HepG2 (cell line): Measurements from ENCODE around the gene TAF13. TPM values are rescaled to one million over a fixed set of nuclear protein-coding genes. Genes with fewer than 3 reads are reported as not detected.

Experiments used
- ATAC-seq: fragments of 200-7000 bp; cut with Tn5 transposase; 3 replicates; pipeline ENCODE4 v1.9.1; 2020; ENCODE audit warnings: mild to moderate bottlenecking, moderate library complexity
- BruUV-seq: library from RNA; stranded (reverse); fragments of 400-500 nt; replicated peaks from 2 replicates; lab custom pipeline; 2021; lab: Mats Ljungman, UMichigan
- CTCF ChIA-PET: fragments of 300-600 bp; formaldehyde crosslinking; extraction: SDS; loops from one replicate; lab custom pipeline; 2021; ENCODE audit warnings: low total read pairs, inconsistent platforms, low intra/inter-chr PET ratio; lab: Yijun Ruan, JAX
- POLR2A ChIA-PET: fragments of 350-600 bp; sonication (Branson Sonifier 250); formaldehyde crosslinking; loops from one replicate; lab custom pipeline; 2020; ENCODE audit warnings: antibody characterized with exemption, inconsistent platforms; lab: Yijun Ruan, JAX
- DNase-seq: peaks from one replicate; pipeline ENCODE4 v3.0.0-alpha.2; 2015; ENCODE audit warnings: low spot score
- FAIRE-seq: peaks from 3 replicates; lab custom pipeline; 2011; peaks lifted over from hg19 to GRCh38; lab: Jason Lieb, UNC
- H2AFZ ChIP-seq: one replicate; pipeline ENCODE4 v1.6.1; 2011; ENCODE audit warnings: low read length, inconsistent platforms
- H3K27ac ChIP-seq: fragments of 300-600 bp; 3 replicates; pipeline ENCODE4 v1.8.0; 2011; ENCODE audit warnings: mixed run types, mild to moderate bottlenecking, mixed read lengths, low read length, inconsistent platforms; ENCODE audit not compliant: insufficient read depth; ENCODE audit errors: extremely low read length
- H3K27me3 ChIP-seq, 2 experiments: fragments of 200-600 bp in 1 of 2; 2 replicates in 1 of 2; 3 replicates in 1 of 2; pipeline versions ENCODE4 v1.6.0 to v1.8.0; 2011; ENCODE audit warnings: low read length in 2 of 2, mild to moderate bottlenecking in 2 of 2, moderate library complexity in 2 of 2, inconsistent platforms in 1 of 2; ENCODE audit not compliant: insufficient read depth in 2 of 2, control insufficient read depth in 1 of 2
- H3K36me3 ChIP-seq, 2 experiments: fragments of 200-600 bp in 1 of 2; replicated peaks in 1 of 2; 2 replicates in 1 of 2; 3 replicates in 1 of 2; pipeline versions ENCODE4 v1.5.1 to v1.8.0; 2011; ENCODE audit warnings: low read length in 2 of 2, inconsistent platforms in 1 of 2; ENCODE audit not compliant: insufficient read depth in 2 of 2, control insufficient read depth in 1 of 2
- H3K4me1 ChIP-seq: 2 replicates; pipeline ENCODE4 v1.5.1; 2012; ENCODE audit warnings: low read length, inconsistent platforms; ENCODE audit not compliant: insufficient read depth
- H3K4me2 ChIP-seq: 2 replicates; pipeline ENCODE4 v1.6.0; 2011; ENCODE audit warnings: low read depth, low read length, inconsistent platforms
- H3K4me3 ChIP-seq, 3 experiments: fragments of 200-600 bp in 1 of 3; sonication (generic), shearing (Covaris generic) in 1 of 3; replicated peaks in 1 of 3; 2 replicates each; pipeline ENCODE4 v1.5.1; 2011 to 2016; ENCODE audit warnings: low read length in 3 of 3, inconsistent platforms in 2 of 3, low read depth in 2 of 3, mild to moderate bottlenecking in 2 of 3, control low read depth in 1 of 3, mixed read lengths in 1 of 3; ENCODE audit not compliant: insufficient read depth in 1 of 3
- H3K79me2 ChIP-seq: one replicate; pipeline ENCODE4 v1.6.1; 2011; ENCODE audit warnings: low read length, inconsistent platforms; ENCODE audit not compliant: insufficient read depth
- H3K9ac ChIP-seq: 2 replicates; pipeline ENCODE4 v1.6.0; 2011; ENCODE audit warnings: mild to moderate bottlenecking, low read depth, low read length, inconsistent platforms; ENCODE audit not compliant: insufficient read depth
- H3K9me3 ChIP-seq: 2 replicates; pipeline ENCODE4 v1.5.1; 2012; ENCODE audit warnings: mild to moderate bottlenecking, low read length
- H4K20me1 ChIP-seq: 2 replicates; pipeline ENCODE4 v1.6.0; 2011; ENCODE audit warnings: inconsistent platforms, mild to moderate bottlenecking, low read length, moderate library complexity; ENCODE audit not compliant: insufficient read depth
- ARNT ChIP-seq: fragments of 450-650 bp; IDR thresholded peaks from 2 replicates; pipeline ENCODE4 v1.6.1; 2017
- ATAD3A ChIP-seq: sonication (generic); formaldehyde crosslinking; IDR thresholded peaks from 2 replicates; pipeline ENCODE4 v1.4.0; 2020; ENCODE audit warnings: missing genetic modification reagents
- KLF12 ChIP-seq: sonication (generic); formaldehyde crosslinking; IDR thresholded peaks from 2 replicates; pipeline ENCODE4 v1.4.0; 2020; ENCODE audit warnings: missing genetic modification reagents, borderline replicate concordance
- MAX ChIP-seq: IDR thresholded peaks from 2 replicates; pipeline ENCODE4 v1.6.1; 2012; ENCODE audit warnings: inconsistent platforms
- SP1 ChIP-seq, 2 experiments: fragments of 450-650 bp in 1 of 2; sonication (generic) in 1 of 2; formaldehyde crosslinking in 1 of 2; IDR thresholded peaks; 2 replicates each; pipeline versions ENCODE4 v1.4.0 to v1.6.1; 2016 to 2020; ENCODE audit warnings: missing genetic modification reagents in 1 of 2
- THAP7 ChIP-seq: sonication (generic); formaldehyde crosslinking; IDR thresholded peaks from 2 replicates; pipeline ENCODE4 v1.8.1; 2023; ENCODE audit warnings: mild to moderate bottlenecking, missing genetic modification reagents
- WGBS: methylation state at CpG from one replicate; pipeline ENCODE4 v1.1.6; 2017; ENCODE audit warnings: low lambda C conversion rate; 5-methylcytosine and 5-hydroxymethylcytosine counted together
- in situ Hi-C: cut with HindIII; loops from 2 replicates; pipeline ENCODE4 v1.10.0; 2017; ENCODE audit warnings: low pct_unique_long_range_greater_than_20kb; ENCODE audit not compliant: extremely low pct_ligation_motif_present
- intact Hi-C: fragments of 100-400 bp; cut with micrococcal nuclease; formaldehyde crosslinking; loops from one replicate; pipeline ENCODE4 v1.10.0; 2022; ENCODE audit not compliant: unreplicated experiment
- polyA plus RNA-seq, 8 experiments: library from polyadenylated mRNA; depleted of rRNA in 3 of 8; stranded (reverse) in 7 of 8; unstranded in 1 of 8; fragments of >200 nt; fragmentation: Illumina TruSeq in 4 of 8; extraction: Trizol in 4 of 8; gene quantifications; 2 replicates each; pipeline versions ENCODE4 v1.2.1 to v1.2.3, GENCODE V29; 2011 to 2016; ENCODE audit warnings: low read depth in 4 of 8, missing spikeins in 1 of 8, mixed read lengths in 1 of 8; ENCODE audit not compliant: insufficient read depth in 1 of 8
- total RNA-seq, 5 experiments: library from RNA; depleted of rRNA; stranded (reverse); fragments of >200 nt; fragmentation: Illumina TruSeq; extraction: Trizol; gene quantifications; 2 replicates each; pipeline ENCODE4 v1.2.3, GENCODE V29; 2016; ENCODE audit warnings: low read depth in 1 of 5
- TF ChIP-seq, protein P1 (sequence below): sonication (generic); formaldehyde crosslinking; IDR thresholded peaks from 2 replicates; pipeline ENCODE4 v1.4.0; 2020; ENCODE audit warnings: mild to moderate bottlenecking, missing genetic modification reagents, borderline replicate concordance
- TF ChIP-seq, protein P2 (sequence below): sonication (generic); formaldehyde crosslinking; IDR thresholded peaks from 2 replicates; pipeline ENCODE4 v1.4.0; 2020; ENCODE audit warnings: missing genetic modification reagents, mild to moderate bottlenecking, borderline replicate concordance
- TF ChIP-seq, protein P3 (sequence below): sonication (generic); formaldehyde crosslinking; IDR thresholded peaks from 2 replicates; pipeline ENCODE4 v1.4.0; 2020; ENCODE audit warnings: missing genetic modification reagents

The TAF13 gene
- total and polyA plus RNA-seq, 2 of the 13 experiments (the other 11 are each of a cell fraction or from before 2014, with no cell fraction given) = 11.5 to 36.3 TPM

DNA sequence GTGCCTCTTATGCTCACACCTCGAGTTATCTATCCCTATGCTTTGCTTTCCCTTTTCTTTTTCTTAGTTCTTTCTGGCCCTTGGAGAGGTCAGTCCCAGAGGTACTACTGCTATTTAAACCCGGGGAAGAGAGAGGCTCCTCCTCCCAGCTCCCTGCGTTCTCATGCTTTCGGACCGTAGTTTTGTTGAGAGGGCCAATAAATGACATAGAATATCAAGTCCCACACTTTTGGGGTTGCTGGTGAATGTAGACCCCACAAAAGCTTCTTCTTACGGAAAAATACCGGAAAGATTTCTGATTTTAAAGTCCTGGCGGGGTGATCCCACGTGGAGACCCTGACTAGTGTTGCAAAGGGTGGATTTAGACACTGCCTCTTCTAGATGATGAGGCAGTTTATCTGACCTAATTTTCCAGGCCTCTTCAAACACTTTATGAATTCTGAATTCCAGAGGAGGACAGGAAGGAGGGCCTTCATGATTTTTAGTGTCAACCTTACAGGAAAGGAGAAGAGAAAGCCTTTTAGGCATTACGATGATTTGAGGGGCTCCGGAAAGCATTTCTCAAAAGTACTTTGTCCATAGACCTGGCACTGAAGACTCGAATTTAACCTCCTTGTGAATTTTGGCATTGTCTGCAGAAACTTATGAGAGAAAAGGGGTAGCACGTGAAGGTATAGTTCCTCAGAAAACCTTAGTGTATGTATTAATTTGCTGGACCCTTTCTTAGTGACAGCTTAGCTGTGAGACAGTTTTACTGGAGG, 15.5 kb upstream of the TAF13 start:
- peaks cover 25% of the 10 kb centered on the region for H3K79me2 ChIP-seq
- peak overlapping the region; percentile 83 to 86 (median 85) for H3K4me3 ChIP-seq
- peak; percentile 81 for ATAC-seq
- H3K4me1 ChIP-seq = peaks cover 30% of the 10 kb centered on the region
- CTCF ChIA-PET = interaction anchor here (2.9 kb wide), 1 partner anchor 9 kb away, joined by 15 read pairs; no protein-coding TSS in a partner anchor
- under 1% methylated on average over 13 of the region's 13 CpGs for WGBS
- H3K27ac ChIP-seq = peak overlapping the region; percentile 90
- intact Hi-C loops = loop anchor here (5.0 to 10.0 kb wide), 2 partner anchors 171 to 304 kb away; partner anchors contain the start of gene SORT1
- POLR2A ChIA-PET = interaction anchor here (1.0 to 5.3 kb wide), 12 partner anchors 9 to 335 kb away, joined by 3 to 117 read pairs (median 6); partner anchors contain the start of genes CLCC1, PSMA5, SARS1 and TAF13
- no peaks in the 10 kb centered on the region; a peak in 1 of 5 replicates for H3K27me3 ChIP-seq
- peaks cover 2 to 15% of the 10 kb centered on the region in 2 experiments; a peak in 3 of 5 replicates for H3K36me3 ChIP-seq
- peak; percentile 36 for DNase-seq
- peak overlapping the region; percentile 82 for H3K4me2 ChIP-seq
- no peaks in the 10 kb centered on the region for H4K20me1 ChIP-seq
- BruUV-seq = TSS peak; percentile 68
- H3K9me3 ChIP-seq = no peaks in the 10 kb centered on the region
- H3K9ac ChIP-seq = peak overlapping the region; percentile 80
- in situ Hi-C loops = no loop called here
- H2AFZ ChIP-seq = peak overlapping the region; percentile 20
- no peak for FAIRE-seq
- TF ChIP-seq MAX (no peak), SP1 (IDR thresholded peaks at IDR 0.05) (no peak), SP1 (CRISPR knock-in tag; IDR thresholded peaks at IDR 0.05) (no peak), ARNT (no peak), ATAD3A (CRISPR knock-in tag) (no peak), THAP7 (CRISPR knock-in tag) (no peak), KLF12 (CRISPR knock-in tag) (no peak)
- TF ChIP-seq, protein P1, sequence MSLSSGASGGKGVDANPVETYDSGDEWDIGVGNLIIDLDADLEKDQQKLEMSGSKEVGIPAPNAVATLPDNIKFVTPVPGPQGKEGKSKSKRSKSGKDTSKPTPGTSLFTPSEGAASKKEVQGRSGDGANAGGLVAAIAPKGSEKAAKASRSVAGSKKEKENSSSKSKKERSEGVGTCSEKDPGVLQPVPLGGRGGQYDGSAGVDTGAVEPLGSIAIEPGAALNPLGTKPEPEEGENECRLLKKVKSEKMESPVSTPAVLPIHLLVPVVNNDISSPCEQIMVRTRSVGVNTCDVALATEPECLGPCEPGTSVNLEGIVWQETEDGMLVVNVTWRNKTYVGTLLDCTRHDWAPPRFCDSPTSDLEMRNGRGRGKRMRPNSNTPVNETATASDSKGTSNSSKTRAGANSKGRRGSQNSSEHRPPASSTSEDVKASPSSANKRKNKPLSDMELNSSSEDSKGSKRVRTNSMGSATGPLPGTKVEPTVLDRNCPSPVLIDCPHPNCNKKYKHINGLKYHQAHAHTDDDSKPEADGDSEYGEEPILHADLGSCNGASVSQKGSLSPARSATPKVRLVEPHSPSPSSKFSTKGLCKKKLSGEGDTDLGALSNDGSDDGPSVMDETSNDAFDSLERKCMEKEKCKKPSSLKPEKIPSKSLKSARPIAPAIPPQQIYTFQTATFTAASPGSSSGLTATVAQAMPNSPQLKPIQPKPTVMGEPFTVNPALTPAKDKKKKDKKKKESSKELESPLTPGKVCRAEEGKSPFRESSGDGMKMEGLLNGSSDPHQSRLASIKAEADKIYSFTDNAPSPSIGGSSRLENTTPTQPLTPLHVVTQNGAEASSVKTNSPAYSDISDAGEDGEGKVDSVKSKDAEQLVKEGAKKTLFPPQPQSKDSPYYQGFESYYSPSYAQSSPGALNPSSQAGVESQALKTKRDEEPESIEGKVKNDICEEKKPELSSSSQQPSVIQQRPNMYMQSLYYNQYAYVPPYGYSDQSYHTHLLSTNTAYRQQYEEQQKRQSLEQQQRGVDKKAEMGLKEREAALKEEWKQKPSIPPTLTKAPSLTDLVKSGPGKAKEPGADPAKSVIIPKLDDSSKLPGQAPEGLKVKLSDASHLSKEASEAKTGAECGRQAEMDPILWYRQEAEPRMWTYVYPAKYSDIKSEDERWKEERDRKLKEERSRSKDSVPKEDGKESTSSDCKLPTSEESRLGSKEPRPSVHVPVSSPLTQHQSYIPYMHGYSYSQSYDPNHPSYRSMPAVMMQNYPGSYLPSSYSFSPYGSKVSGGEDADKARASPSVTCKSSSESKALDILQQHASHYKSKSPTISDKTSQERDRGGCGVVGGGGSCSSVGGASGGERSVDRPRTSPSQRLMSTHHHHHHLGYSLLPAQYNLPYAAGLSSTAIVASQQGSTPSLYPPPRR (CRISPR knock-in tag) = no peak
- TF ChIP-seq, protein P2, sequence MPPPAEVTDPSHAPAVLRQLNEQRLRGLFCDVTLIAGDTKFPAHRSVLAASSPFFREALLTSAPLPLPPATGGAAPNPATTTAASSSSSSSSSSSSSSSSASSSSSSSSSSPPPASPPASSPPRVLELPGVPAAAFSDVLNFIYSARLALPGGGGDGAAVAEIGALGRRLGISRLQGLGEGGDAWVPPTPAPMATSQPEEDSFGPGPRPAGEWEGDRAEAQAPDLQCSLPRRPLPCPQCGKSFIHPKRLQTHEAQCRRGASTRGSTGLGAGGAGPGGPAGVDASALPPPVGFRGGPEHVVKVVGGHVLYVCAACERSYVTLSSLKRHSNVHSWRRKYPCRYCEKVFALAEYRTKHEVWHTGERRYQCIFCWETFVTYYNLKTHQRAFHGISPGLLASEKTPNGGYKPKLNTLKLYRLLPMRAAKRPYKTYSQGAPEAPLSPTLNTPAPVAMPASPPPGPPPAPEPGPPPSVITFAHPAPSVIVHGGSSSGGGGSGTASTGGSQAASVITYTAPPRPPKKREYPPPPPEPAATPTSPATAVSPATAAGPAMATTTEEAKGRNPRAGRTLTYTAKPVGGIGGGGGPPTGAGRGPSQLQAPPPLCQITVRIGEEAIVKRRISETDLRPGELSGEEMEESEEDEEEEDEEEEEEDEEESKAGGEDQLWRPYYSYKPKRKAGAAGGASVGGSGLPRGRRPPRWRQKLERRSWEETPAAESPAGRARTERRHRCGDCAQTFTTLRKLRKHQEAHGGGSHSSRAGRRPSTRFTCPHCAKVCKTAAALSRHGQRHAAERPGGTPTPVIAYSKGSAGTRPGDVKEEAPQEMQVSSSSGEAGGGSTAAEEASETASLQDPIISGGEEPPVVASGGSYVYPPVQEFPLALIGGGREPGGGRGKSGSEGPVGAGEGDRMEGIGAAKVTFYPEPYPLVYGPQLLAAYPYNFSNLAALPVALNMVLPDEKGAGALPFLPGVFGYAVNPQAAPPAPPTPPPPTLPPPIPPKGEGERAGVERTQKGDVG = no peak
- TF ChIP-seq, protein P3, sequence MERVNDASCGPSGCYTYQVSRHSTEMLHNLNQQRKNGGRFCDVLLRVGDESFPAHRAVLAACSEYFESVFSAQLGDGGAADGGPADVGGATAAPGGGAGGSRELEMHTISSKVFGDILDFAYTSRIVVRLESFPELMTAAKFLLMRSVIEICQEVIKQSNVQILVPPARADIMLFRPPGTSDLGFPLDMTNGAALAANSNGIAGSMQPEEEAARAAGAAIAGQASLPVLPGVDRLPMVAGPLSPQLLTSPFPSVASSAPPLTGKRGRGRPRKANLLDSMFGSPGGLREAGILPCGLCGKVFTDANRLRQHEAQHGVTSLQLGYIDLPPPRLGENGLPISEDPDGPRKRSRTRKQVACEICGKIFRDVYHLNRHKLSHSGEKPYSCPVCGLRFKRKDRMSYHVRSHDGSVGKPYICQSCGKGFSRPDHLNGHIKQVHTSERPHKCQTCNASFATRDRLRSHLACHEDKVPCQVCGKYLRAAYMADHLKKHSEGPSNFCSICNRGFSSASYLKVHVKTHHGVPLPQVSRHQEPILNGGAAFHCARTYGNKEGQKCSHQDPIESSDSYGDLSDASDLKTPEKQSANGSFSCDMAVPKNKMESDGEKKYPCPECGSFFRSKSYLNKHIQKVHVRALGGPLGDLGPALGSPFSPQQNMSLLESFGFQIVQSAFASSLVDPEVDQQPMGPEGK (CRISPR knock-in tag) = no peak
